Measurements from ENCODE around the gene ABHD6.

DNA sequence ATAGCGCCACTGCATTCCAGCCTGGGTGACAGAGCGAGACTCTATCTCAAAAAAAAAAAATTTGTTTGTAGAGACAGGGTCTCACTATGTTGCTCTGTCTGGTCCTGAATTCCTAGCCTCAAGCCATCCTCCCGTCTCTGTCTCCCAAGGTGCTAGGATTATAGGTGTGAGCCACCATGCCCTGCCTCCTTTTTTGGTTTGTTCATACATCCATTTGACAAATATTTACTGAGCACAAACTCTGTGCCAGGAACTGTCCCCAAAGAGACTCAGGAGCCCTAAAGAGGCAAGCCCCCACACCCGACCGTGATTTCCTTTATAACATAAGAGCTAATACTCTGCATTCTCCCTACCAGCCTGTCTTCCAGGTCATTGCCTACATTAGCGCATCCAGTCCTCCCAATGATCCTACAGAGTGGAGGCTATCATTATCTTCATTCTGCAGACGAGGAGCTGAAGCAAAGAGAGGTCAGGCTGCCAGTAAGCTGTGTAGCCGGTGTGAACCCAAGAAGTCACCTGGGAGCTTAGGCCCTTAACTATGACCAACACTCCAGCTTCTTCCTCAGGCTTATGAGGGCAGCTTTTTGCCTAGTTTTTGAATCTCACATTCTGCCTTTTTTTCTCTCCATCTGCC, 88.8 kb downstream of the ABHD6 start:
- TF ChIP-seq GATA2 (IDR thresholded peaks at IDR 0.05; ENCODE audit: insufficient read depth, insufficient read length, low read depth, low read length), result no peak
- TF ChIP-seq, protein P1, sequence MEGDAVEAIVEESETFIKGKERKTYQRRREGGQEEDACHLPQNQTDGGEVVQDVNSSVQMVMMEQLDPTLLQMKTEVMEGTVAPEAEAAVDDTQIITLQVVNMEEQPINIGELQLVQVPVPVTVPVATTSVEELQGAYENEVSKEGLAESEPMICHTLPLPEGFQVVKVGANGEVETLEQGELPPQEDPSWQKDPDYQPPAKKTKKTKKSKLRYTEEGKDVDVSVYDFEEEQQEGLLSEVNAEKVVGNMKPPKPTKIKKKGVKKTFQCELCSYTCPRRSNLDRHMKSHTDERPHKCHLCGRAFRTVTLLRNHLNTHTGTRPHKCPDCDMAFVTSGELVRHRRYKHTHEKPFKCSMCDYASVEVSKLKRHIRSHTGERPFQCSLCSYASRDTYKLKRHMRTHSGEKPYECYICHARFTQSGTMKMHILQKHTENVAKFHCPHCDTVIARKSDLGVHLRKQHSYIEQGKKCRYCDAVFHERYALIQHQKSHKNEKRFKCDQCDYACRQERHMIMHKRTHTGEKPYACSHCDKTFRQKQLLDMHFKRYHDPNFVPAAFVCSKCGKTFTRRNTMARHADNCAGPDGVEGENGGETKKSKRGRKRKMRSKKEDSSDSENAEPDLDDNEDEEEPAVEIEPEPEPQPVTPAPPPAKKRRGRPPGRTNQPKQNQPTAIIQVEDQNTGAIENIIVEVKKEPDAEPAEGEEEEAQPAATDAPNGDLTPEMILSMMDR (IDR thresholded peaks at IDR 0.05; ENCODE audit: extremely low read depth in 1 of 2, insufficient read depth in 1 of 2, low read depth in 1 of 2, low read length in 2 of 2), result no peak
